ENCODE measurements around the gene PLEKHM3.

Gene PLEKHM3

DNA sequence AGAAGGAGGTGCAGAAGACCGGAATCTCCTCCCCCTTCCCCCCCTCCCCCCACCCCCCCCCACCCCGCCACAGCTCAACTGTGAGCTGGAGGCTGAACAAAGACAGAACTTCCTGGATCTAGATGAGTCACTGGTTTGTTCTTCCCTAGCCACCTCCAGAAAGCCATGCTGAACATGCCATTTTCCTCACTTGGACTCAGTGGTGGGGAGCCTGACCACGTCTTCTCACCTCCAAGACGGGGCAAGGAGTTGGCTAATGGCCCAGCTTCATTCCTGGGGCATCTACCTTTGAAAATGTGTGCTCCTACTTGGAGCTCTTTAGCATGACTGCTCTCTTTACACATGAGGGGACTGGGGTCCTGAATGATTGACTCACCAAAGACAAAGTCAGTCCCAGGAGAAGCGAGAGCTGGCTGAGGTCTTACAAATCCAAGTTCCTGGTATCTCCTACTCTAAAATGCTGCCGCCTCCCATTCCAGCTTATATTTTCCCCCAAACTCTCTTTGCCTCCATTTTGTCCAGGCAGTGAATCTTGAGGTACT is 233.0 kb downstream of the PLEKHM3 start:
- TF ChIP-seq RAD21 (IDR thresholded peaks at IDR 0.05; ENCODE audit: low read depth) (no peak), FOXM1 (IDR thresholded peaks at IDR 0.05; ENCODE audit: borderline replicate concordance, low read depth) (no peak), TEAD4 (IDR thresholded peaks at IDR 0.05) (no peak), YY1 (IDR thresholded peaks at IDR 0.05; ENCODE audit: low read depth) (peak; percentile 11; the same call in 1 of the 2 replicates), EGR1 (IDR thresholded peaks at IDR 0.05) (no peak), CREB1 (IDR thresholded peaks at IDR 0.05; ENCODE audit: low read depth) (no peak), CEBPB (IDR thresholded peaks at IDR 0.05) (no peak), NFIC (IDR thresholded peaks at IDR 0.05) (peak; percentile 38; the same call in 1 of the 2 replicates), TCF12 (IDR thresholded peaks at IDR 0.05; ENCODE audit: low read depth) (no peak), TAF1 (IDR thresholded peaks at IDR 0.05; ENCODE audit: low read depth) (no peak), ZBTB7A (IDR thresholded peaks at IDR 0.05; ENCODE audit: low read depth) (no peak), EP300 (IDR thresholded peaks at IDR 0.05; ENCODE audit: borderline replicate concordance) (peak; percentile 17; the same call in 1 of the 2 replicates)
- TF ChIP-seq, protein P1, sequence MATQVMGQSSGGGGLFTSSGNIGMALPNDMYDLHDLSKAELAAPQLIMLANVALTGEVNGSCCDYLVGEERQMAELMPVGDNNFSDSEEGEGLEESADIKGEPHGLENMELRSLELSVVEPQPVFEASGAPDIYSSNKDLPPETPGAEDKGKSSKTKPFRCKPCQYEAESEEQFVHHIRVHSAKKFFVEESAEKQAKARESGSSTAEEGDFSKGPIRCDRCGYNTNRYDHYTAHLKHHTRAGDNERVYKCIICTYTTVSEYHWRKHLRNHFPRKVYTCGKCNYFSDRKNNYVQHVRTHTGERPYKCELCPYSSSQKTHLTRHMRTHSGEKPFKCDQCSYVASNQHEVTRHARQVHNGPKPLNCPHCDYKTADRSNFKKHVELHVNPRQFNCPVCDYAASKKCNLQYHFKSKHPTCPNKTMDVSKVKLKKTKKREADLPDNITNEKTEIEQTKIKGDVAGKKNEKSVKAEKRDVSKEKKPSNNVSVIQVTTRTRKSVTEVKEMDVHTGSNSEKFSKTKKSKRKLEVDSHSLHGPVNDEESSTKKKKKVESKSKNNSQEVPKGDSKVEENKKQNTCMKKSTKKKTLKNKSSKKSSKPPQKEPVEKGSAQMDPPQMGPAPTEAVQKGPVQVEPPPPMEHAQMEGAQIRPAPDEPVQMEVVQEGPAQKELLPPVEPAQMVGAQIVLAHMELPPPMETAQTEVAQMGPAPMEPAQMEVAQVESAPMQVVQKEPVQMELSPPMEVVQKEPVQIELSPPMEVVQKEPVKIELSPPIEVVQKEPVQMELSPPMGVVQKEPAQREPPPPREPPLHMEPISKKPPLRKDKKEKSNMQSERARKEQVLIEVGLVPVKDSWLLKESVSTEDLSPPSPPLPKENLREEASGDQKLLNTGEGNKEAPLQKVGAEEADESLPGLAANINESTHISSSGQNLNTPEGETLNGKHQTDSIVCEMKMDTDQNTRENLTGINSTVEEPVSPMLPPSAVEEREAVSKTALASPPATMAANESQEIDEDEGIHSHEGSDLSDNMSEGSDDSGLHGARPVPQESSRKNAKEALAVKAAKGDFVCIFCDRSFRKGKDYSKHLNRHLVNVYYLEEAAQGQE (IDR thresholded peaks at IDR 0.05; ENCODE audit: low read depth), result no peak
- TF ChIP-seq, protein P2, sequence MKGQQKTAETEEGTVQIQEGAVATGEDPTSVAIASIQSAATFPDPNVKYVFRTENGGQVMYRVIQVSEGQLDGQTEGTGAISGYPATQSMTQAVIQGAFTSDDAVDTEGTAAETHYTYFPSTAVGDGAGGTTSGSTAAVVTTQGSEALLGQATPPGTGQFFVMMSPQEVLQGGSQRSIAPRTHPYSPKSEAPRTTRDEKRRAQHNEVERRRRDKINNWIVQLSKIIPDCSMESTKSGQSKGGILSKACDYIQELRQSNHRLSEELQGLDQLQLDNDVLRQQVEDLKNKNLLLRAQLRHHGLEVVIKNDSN (IDR thresholded peaks at IDR 0.05), result no peak
- TF ChIP-seq, protein P3, sequence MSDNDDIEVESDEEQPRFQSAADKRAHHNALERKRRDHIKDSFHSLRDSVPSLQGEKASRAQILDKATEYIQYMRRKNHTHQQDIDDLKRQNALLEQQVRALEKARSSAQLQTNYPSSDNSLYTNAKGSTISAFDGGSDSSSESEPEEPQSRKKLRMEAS (IDR thresholded peaks at IDR 0.05), result peak; percentile 65; the same call in 1 of the 2 replicates

DNA sequence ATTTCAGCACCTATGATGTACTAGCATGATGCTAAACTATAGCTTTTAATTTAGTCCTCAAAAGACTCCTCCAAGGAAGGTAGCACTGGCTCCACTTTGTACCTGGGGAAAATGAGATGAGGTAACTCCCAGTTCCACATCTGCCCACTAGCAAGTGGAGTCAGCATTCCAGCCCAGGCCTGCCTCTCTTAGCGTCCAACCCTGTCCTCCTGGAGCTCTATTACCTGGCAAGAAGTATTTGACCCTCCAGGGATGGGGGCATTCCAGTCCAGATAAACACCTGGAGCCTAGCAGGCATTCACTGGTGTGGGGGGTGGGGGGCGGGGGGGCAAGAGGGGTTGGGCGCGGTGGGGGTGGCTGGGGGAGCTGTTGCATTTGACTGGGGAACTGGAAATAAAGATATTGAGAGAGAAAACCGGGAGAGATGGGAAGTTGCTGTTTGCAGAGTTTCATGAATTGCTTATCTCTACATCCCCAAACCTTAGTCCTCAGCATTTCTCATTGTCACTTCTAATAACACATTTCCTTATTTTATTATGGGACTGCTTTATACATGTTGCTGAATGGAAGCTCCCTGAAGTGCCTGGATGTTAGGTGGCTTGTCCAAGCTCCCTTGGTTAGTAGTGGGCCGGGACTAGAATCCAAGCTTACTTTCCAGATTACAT is 233.6 kb downstream of the PLEKHM3 start:
- TF ChIP-seq ZBTB7A (IDR thresholded peaks at IDR 0.05; ENCODE audit: low read depth), result no peak
- TF ChIP-seq EP300 (IDR thresholded peaks at IDR 0.05; ENCODE audit: borderline replicate concordance), result no peak
- 0 out of 2 replicates have a peak, but pooled peaks have one; percentile 6 for TF ChIP-seq TEAD4 (IDR thresholded peaks at IDR 0.05)

DNA sequence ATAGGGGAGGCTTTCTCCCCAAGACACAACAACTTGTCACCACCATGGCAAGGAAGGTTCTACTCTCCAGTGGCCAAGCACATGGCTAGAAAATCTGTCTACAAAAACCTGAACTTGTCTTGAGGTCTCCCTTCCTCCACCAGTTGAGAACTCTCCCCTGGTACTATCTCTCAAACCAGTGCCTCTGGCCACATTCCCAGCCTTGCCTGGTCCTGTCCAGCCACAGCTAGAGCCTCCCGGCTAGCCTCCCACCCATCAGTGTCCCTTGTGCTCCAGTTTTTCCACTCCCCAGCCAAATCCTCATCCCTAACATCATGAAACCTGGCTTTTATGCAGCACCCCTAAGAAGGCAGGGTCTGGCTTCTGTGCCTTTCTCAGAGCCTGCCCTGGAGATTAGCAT is 234.4 kb downstream of the PLEKHM3 start:
- no peak for TF ChIP-seq CREB1 (IDR thresholded peaks at IDR 0.05; ENCODE audit: low read depth)
- TF ChIP-seq EGR1 (IDR thresholded peaks at IDR 0.05), result no peak
- no peak for TF ChIP-seq TAF1 (IDR thresholded peaks at IDR 0.05; ENCODE audit: low read depth)
- no peak for TF ChIP-seq TCF12 (IDR thresholded peaks at IDR 0.05; ENCODE audit: low read depth)
- TF ChIP-seq ZBTB7A (IDR thresholded peaks at IDR 0.05; ENCODE audit: low read depth), result no peak
- TF ChIP-seq, protein P3 (IDR thresholded peaks at IDR 0.05), result no peak
- TF ChIP-seq, protein P2 (IDR thresholded peaks at IDR 0.05), result no peak

DNA sequence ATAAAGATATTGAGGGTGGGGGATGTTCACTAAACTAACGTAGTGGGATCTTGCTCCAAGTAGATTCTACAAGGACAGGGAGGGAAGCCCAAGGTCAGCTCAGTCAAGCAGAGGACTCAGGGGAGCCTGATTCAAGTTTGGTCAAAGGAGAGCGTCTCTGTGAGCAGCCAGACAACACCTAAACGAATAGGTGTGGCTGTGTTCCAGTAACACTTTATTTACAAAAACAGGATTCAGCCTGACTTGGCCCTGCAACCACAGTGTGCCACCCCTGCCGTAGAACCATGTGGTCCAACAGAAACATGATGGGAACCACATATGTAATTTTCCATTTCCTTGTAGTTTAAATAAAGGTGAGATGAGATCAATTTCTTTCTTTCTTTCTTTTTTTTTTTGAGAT is 237.5 kb downstream of the PLEKHM3 start:
- TF ChIP-seq, protein P3 (IDR thresholded peaks at IDR 0.05), result no peak
- TF ChIP-seq TCF12 (IDR thresholded peaks at IDR 0.05; ENCODE audit: low read depth) (no peak), FOXM1 (IDR thresholded peaks at IDR 0.05; ENCODE audit: borderline replicate concordance, low read depth) (no peak), NFIC (IDR thresholded peaks at IDR 0.05) (no peak), YY1 (IDR thresholded peaks at IDR 0.05; ENCODE audit: low read depth) (no peak), TEAD4 (IDR thresholded peaks at IDR 0.05) (no peak), CEBPB (IDR thresholded peaks at IDR 0.05) (no peak), RAD21 (IDR thresholded peaks at IDR 0.05; ENCODE audit: low read depth) (no peak), TAF1 (IDR thresholded peaks at IDR 0.05; ENCODE audit: low read depth) (no peak), ZBTB7A (IDR thresholded peaks at IDR 0.05; ENCODE audit: low read depth) (no peak), EP300 (IDR thresholded peaks at IDR 0.05; ENCODE audit: borderline replicate concordance) (no peak), EGR1 (IDR thresholded peaks at IDR 0.05) (no peak), CREB1 (IDR thresholded peaks at IDR 0.05; ENCODE audit: low read depth) (no peak)
- TF ChIP-seq, protein P1 (IDR thresholded peaks at IDR 0.05; ENCODE audit: low read depth), result no peak
- TF ChIP-seq, protein P2 (IDR thresholded peaks at IDR 0.05), result no peak

DNA sequence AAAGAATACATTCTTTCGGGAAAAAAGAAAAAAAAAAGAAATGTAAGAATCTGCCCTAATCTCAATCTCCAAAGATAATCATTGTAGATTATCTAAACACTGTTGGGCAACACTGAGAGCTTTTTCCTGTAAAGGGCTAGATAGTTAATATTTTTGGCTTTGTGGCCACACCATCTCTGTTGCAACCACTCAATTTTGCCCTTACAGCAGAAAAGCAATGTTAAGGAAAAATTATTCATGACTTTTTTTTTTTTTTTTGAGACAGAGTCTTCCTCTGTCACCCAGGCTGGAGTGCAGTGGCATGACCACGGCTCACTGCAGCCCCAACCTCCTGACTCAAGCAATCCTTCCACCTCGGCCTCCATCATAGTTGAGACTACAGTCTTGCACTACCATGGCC is 238.3 kb downstream of the PLEKHM3 start:
- TF ChIP-seq, protein P2 (IDR thresholded peaks at IDR 0.05), result no peak
- TF ChIP-seq, protein P3 (IDR thresholded peaks at IDR 0.05), result no peak
- TF ChIP-seq TEAD4 (IDR thresholded peaks at IDR 0.05) (no peak), RAD21 (IDR thresholded peaks at IDR 0.05; ENCODE audit: low read depth) (no peak), FOXM1 (IDR thresholded peaks at IDR 0.05; ENCODE audit: borderline replicate concordance, low read depth) (no peak), ZBTB7A (IDR thresholded peaks at IDR 0.05; ENCODE audit: low read depth) (no peak), EP300 (IDR thresholded peaks at IDR 0.05; ENCODE audit: borderline replicate concordance) (no peak), TAF1 (IDR thresholded peaks at IDR 0.05; ENCODE audit: low read depth) (no peak), NFIC (IDR thresholded peaks at IDR 0.05) (no peak), CEBPB (IDR thresholded peaks at IDR 0.05) (no peak), EGR1 (IDR thresholded peaks at IDR 0.05) (no peak), TCF12 (IDR thresholded peaks at IDR 0.05; ENCODE audit: low read depth) (no peak), CREB1 (IDR thresholded peaks at IDR 0.05; ENCODE audit: low read depth) (no peak), YY1 (IDR thresholded peaks at IDR 0.05; ENCODE audit: low read depth) (no peak)
- TF ChIP-seq, protein P1 (IDR thresholded peaks at IDR 0.05; ENCODE audit: low read depth), result no peak
